HG02678 (cell line): ENCODE measurements around the gene YJEFN3.

ENCODE experiments used
- ATAC-seq: cut with Tn5 transposase; IDR thresholded peaks from one replicate; pipeline ENCODE4 v1.9.1; 2021; ENCODE audit warnings: mild to moderate bottlenecking, moderate library complexity; ENCODE audit not compliant: unreplicated experiment

The YJEFN3 gene

GRCh38 chr19:19515642-19516519, 12.8 kb upstream of the YJEFN3 start, which contains the start of gene NDUFA13:
NDUFA13 (plus strand) TSS chr19:19516225; CDS start chr19:19516239, 14 bp downstream.
- ATAC-seq = peak; percentile 95

DNA sequence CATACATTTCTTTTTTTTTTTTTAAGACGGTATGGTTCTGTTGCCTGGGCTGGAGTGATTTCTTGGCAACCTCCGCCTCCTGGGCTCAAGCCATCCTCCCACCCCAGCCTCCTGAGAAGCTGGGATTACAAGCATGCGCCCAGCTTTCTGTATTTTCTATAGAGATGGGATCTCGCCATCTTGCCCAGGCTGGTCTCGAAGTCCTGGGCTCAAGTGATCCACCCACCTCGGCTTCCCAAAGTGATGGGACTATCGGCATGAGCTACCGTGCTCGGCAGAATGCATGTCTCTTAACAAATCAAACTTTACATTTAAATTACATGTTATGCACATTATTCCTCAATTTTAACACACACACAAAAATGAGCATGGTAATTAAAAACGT, 11.5 kb upstream of the YJEFN3 start:
- ATAC-seq = no peak

- no peak for ATAC-seq
These were observed 7.7 kb upstream of the YJEFN3 start for GRCh38 chr19:19520989-19521388.

DNA sequence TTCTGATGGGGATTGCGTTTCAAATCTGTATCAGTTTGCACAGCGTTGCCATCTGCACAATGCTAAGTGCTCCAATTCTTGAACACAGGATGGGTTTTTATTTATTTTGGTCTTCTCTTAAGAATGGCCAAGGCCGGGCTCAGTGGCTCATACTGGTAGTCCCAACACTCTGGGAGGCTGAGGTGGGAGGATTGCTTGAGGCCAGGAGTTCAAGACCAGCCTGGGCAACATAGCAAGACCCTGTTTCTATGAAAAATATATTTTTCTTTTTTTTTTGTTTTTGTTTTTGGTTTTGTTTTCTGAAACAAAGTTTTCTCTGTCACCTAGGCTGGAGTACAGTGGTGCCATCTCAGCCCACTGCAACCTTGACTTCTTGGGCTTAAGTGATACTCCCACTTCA, 5.5 kb upstream of the YJEFN3 start:
- ATAC-seq = no peak

DNA sequence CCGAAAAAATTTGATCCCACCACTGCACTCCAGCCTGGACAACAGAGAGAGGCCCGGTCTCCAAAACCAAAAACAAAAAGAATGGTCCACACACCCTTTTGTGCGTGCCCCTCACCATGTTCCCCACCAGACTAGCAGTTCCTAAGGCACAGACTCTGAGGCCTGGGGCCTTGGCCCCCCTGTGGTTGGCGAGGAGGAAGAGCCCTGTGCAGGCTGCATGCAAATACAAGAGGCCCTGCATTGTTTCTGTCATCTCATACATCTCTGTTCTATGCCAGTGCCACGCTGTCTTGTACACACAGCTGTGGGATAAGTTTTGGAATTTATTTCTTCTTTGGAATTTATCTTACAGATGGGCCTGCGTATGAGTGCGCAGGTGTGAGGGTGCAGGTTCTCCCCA, 4.7 kb upstream of the YJEFN3 start:
- no peak for ATAC-seq

- ATAC-seq = no peak
These were observed 2.9 kb upstream of the YJEFN3 start for GRCh38 chr19:19525611-19526380.

- no peak for ATAC-seq
These were observed 1.9 kb upstream of the YJEFN3 start for GRCh38 chr19:19526581-19527370.

GRCh38 chr19:19527371-19527656, 1.4 kb upstream of the YJEFN3 start:
- ATAC-seq = no peak

GRCh38 chr19:19527674-19528625, 761 bp upstream of the YJEFN3 start:
- no peak for ATAC-seq

DNA sequence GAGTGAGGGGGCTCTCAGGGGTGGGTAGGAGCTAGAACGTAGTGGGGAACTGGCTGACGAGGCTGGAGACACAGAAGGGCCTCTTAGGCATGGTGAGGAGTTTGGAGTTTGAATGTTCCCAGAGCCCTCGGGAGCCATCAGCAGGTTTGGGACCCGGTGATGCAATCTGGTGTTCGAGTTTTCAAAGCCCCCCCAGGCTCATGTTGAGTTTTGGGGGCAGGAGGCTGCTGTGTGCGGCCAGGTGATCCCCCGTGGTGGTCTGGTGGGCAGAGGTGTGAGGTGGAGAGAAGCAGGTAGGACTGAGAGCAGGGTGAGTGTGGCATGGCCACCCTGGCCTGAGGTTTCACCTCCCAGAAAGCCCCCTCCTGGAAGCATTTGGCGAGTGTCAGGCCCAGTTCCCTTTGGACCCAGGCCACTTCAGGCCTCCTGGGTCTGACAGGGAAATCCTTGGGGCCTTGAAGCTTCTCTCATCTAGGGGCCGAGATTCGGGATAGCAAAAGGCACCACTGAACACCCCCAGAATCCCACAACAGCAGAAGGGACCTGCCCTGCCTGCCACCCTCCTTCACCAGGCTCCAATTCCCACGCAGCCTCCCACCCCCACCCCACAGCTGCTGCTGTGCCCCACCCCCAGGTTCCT, 1.2 kb downstream of the YJEFN3 start:
- no peak for ATAC-seq

- ATAC-seq = no peak
These were observed 1.7 kb downstream of the YJEFN3 start for GRCh38 chr19:19530423-19530804.

GRCh38 chr19:19530889-19531288, 2.2 kb downstream of the YJEFN3 start:
- no peak for ATAC-seq

- peak; percentile 47 for ATAC-seq
These were observed 3.5 kb downstream of the YJEFN3 start for GRCh38 chr19:19531951-19532805.

DNA sequence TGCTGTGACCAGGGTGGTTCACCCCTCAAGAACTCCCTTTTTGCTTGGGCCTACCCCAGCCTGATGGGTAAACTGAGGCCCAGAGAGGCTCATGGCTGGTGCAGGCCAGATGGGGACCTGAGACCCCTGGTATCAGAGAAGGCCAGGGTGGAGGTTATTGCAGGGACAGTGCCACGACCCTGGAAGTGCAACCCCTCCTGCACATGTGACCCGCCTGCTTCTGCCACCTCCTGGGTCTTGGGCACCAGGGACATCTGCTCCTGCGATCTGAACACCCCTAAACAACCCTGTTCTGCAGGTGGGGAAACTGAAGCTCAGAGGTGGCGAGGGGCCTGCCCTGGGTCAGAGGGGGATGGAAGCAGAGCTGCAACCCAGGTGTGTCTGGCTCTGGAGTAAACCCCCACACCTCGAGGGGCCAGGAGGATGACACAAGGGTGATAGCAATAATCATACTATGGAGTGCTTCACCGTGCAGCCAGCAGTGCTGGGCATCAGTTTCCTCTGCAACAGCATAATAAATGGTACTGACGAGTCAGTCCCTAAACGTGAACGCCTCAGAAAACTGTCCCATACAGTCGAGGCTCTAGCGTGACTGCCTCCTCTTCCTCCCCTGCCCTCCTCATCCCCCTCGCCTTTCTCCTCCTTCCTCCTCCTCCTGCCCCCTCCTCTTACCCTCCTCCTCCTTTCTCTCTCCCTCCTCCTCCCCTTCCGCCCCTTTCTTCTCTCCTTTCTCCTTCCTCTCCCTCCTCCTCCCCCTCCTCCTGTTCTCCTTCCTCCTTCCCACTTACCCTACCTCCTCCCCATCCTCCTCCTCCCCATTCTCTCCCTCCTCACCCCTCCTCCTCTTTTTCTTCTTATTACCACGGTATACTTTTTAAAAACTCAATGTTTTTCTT, 4.3 kb downstream of the YJEFN3 start:
- no peak for ATAC-seq

GRCh38 chr19:19533841-19534240, 5.1 kb downstream of the YJEFN3 start:
- no peak for ATAC-seq

- no peak for ATAC-seq
These were observed 6.0 kb downstream of the YJEFN3 start for GRCh38 chr19:19534556-19535265.
